ENCODE data around the gene IL17C. TPM values are rescaled to one million over a fixed set of nuclear protein-coding genes. Genes with fewer than 3 reads are reported as not detected.
"Not testable (repeated sequence)": the region's sequence is repeated elsewhere in the genome, so short reads cannot be mapped to it uniquely, and the experiment has no call there.

Gene IL17C
- polyA plus RNA-seq (2013, experiment 1 of 2; ENCODE audit: insufficient read length): not detected
- polyA plus RNA-seq (2013, experiment 2 of 2; ENCODE audit: insufficient read length): not detected

- no peak for DNase-seq
Observed at GRCh38 chr16:88638323-88639230, at the start of gene IL17C. Gene IL17C, plus strand, starts transcription at chr16:88638572. Its CDS starts 70 bp downstream, at chr16:88638642.

GRCh38 chr16:88588754-88589153 lies 49.6 kb upstream of the IL17C start:
- DNase-seq: no peak

GRCh38 chr16:88589441-88589840 lies 48.9 kb upstream of the IL17C start:
- no peak for DNase-seq

- DNase-seq: no peak
Observed at GRCh38 chr16:88591577-88592021, 46.8 kb upstream of the IL17C start.

GRCh38 chr16:88593061-88593460 lies 45.3 kb upstream of the IL17C start:
- DNase-seq: no peak

GRCh38 chr16:88593489-88593888 lies 44.9 kb upstream of the IL17C start:
- no peak for DNase-seq

GRCh38 chr16:88593910-88594309 lies 44.5 kb upstream of the IL17C start:
- no peak for DNase-seq

GRCh38 chr16:88595101-88595500 lies 43.3 kb upstream of the IL17C start:
- DNase-seq: no peak

- no peak for DNase-seq
Observed at GRCh38 chr16:88595921-88596320, 42.5 kb upstream of the IL17C start.

- DNase-seq: no peak
Observed at GRCh38 chr16:88596483-88596882, 41.9 kb upstream of the IL17C start.

GRCh38 chr16:88597856-88598491 lies 40.4 kb upstream of the IL17C start:
- no peak for DNase-seq

- DNase-seq: no peak
Observed at GRCh38 chr16:88599092-88599733, 39.2 kb upstream of the IL17C start.

- no peak for DNase-seq
Observed at GRCh38 chr16:88599825-88600538, 38.4 kb upstream of the IL17C start.

- DNase-seq: no peak
Observed at GRCh38 chr16:88600539-88600896, 37.9 kb upstream of the IL17C start.

GRCh38 chr16:88601313-88602036 lies 36.9 kb upstream of the IL17C start:
- no peak for DNase-seq

- no peak for DNase-seq
Observed at GRCh38 chr16:88602091-88602490, 36.3 kb upstream of the IL17C start.

- no peak for DNase-seq
Observed at GRCh38 chr16:88605186-88606147, 32.9 kb upstream of the IL17C start.

GRCh38 chr16:88606148-88606757 lies 32.1 kb upstream of the IL17C start:
- DNase-seq: no peak

- DNase-seq: no peak
Observed at GRCh38 chr16:88608076-88608475, 30.3 kb upstream of the IL17C start.

- DNase-seq: not testable (repeated sequence)
Observed at GRCh38 chr16:88609426-88609825, 28.9 kb upstream of the IL17C start.

Data from fibroblast of skin of back (primary cell).